CD4-positive, alpha-beta T cell treated with Interleukin-21 for 1 hour (primary cell): ENCODE results near the gene KAZN.

ENCODE experiments used
- DNase-seq: peaks from one replicate; pipeline ENCODE4 v3.0.0-alpha.2; 2020

The KAZN gene

DNA sequence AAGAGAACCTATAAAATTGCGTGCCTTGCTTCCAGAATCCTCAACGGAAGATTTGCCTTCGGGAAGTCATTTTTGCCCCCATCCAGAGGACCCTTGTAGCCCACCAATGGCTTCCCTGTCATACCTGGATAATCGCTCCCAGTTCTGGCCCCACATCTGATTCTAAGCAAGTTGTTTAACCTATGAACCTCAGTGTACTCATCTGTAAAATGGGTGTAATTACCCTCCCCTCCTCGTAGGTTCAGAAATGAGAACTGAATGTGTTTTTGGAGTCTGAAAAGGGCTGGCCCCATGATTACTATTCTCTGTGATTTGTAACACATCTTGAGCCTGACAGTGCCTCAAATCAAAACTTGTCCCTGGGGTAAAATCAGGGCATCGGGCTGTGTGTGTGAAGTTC is 473.5 kb downstream of the KAZN start:
- no peak for DNase-seq

DNA sequence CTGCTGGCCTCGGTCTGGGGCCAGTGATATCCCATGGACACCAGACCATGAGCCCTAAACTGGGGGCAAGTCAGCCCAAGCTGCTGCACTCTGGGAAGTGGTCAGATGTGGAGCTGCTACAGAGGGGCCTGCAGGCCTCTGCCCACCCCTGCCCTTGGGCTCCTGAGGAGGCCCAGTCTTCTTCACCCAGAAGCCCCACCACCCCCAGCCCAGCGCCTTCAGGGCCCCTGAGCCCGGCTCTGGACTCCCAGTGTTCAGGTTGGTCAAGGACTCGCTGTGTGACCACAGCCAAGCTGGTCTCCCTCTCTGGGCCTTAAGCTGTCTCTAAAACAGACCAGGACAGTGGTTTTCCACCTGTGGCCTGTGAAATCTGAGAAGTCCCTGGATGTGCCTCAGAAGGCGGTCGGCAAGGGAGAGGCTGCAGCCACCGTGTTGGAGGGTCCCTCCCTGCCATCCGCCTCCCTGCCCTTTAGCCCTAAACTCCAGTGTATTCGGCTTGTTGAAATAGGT is 475.4 kb downstream of the KAZN start:
- no peak for DNase-seq

DNA sequence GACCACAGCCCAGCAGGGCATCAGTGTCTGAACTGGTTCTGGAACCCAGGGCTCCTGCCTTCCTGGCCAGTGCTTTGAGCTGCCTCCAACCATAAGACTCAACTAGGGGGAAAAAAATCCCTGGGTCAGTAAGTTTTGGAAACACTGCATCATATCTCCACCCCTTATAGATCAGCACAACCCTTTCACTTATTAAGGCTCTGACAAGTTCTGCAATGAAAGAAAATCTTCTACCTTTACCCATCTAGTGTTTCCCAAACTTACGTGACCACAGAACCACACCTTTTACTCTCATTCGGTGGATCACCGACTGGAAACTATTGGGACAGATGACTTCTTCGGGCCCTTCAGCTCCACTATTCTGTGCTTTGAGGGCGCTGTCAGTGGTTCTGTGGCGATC is 476.7 kb downstream of the KAZN start:
- DNase-seq: no peak

DNA sequence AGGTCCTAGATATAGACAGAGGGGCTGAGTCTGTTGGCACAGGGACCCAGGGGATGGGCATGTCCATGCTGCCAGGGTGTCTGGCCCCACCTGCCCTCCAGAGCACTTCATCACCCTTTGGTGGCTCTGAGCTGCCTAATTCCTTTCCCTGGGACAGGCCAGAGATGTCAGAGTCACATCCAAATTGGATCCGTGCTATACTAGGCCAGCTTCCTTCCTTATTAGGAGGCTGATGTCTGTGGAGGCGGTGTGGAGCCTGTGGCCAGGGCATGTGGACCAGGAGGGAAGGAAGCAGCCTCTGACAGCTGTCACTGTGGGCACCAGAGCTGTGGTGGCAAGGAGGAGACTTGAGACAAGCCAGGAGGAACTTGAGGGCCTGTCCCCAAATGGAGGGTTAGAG is 477.3 kb downstream of the KAZN start:
- DNase-seq: no peak

DNA sequence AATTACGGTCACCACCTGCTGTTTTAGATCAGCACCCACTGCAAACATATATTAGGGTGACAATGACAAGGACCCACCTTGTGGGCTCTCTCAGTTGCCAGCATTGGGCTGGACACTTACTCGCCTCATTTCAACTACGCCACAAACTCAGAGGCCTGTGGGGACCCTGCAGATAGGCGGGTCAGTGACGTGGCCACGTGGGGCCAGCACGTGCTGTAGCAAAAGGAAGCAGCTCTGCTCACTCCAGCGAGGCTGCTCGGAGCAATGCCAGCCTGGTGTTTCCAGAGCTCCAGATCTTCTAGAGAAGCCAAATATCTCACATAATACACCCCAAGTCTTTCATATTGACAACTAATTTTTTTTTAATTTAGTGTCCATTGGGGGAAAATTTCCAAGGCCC is 478.3 kb downstream of the KAZN start:
- DNase-seq: no peak

DNA sequence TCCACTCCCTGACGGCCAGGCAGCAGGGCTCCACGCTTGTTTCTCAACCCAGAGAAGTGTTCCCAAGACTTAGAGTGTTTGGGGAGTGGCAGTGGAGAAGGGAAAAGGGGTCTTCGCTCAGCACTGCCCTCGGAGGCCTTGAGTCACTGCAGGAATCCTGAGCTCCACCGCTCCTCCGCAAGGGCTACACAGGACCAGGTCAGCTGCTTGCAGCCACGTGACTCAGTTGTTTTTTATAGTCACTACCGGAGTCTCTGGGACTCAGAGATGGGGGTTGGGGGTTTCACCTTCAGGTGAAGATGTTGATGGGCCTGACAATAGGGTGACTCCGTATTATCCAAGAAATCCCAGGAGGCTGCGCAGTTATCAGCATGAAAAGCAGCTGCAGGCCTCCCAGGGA is 478.9 kb downstream of the KAZN start:
- no peak for DNase-seq

DNA sequence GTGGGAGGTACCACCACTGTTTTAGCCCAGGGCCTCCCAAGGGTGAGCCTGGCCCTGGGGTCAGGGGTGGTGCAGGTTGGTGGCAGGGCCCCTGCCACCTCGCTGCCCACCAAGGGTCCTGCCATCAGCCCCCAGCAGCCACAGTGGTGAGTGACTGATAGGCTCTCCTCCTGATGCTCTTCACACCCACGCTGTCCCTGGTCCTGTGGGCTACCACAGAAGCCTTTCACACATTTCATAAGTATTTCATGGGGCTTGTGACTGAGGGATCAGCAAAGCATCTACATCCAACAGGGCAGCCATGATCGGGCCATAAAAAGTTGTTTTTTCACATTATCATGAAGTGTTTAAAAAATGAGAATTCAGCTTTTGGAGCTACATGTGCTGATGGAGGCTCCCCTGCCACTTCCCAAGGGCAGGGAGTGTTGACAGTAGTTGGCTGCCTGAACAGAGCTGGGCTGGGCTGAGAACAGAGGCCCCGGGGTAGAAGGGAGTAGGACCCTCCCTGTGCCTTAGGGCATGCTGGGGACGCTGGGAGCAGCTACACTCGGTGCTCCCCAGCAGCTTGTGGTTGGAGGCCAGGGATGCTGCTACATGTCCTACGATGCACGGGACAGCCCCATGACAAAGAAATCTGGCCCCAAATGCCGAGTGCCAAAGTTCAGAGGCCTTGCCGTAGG is 482.0 kb downstream of the KAZN start:
- peak; percentile 11 for DNase-seq

DNA sequence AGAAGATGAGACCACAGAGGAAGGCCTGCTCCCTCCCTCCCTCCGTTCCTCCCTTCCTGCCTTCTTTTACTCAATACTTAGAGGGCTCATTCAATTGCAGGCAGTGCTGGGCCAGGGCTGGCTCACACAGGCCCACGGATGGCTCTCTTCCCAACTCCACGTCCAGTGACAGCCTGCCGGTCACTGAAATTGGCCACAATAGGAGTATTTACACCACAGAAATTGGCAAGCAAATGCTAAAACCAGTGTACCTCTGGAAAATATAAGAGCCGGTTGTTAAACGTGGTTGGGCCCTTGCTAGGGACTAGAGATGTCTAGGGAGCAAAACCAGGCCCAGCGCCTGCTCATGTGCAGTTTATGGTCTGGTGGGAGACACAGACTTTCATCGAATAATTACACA is 482.6 kb downstream of the KAZN start:
- DNase-seq: no peak

DNA sequence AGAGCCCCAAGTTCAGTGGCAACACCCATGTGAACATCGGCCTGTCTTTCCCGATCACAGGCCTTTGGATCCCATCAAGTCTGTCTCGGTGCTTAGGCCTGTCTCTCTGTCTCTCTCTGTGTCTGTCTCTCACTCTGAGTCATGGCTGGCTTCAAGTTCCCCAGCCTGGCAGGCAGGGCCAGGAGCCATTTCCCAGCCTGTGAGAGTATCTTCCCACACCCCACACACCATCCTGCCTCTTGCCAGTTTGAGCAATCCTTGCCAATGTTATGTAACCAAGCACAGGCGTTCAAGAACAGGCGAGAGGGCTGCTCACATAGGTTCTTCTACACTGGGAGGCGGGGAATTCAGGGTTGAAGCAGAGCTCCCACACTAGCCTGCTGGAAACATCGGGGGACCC is 485.1 kb downstream of the KAZN start:
- DNase-seq: no peak

DNA sequence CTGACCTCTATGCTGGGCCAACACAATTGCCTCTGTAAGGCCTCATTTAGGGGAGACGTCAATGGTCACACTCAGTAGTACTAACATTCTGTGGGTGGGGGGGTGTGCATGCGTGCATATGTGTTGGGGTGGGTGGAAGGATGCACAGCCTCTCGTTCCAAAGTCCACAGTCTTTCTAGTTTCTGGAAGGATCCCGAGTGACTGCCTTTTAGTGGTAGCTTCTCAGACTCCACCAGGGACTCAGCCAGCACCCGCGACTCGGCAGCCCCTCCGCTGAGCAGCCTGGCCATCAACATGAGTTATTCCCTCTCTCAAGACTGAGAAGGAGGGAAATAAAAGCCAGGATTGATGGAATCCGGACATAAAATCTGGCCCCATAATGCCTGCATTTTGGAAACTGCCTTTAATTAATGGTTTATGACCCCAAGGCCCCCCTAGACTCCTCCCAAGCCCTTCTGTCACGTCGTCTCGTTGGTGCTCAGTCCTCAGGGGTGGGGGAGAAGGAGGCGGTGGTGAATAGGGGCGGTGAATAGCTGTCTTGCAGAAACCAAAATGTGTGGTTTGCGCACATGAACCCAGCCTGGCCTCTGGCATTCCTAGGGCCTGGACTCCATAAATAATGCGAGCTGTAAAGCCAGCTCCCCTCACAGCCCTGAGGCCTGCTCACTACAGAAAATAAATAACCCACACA is 489.9 kb downstream of the KAZN start:
- no peak for DNase-seq

DNA sequence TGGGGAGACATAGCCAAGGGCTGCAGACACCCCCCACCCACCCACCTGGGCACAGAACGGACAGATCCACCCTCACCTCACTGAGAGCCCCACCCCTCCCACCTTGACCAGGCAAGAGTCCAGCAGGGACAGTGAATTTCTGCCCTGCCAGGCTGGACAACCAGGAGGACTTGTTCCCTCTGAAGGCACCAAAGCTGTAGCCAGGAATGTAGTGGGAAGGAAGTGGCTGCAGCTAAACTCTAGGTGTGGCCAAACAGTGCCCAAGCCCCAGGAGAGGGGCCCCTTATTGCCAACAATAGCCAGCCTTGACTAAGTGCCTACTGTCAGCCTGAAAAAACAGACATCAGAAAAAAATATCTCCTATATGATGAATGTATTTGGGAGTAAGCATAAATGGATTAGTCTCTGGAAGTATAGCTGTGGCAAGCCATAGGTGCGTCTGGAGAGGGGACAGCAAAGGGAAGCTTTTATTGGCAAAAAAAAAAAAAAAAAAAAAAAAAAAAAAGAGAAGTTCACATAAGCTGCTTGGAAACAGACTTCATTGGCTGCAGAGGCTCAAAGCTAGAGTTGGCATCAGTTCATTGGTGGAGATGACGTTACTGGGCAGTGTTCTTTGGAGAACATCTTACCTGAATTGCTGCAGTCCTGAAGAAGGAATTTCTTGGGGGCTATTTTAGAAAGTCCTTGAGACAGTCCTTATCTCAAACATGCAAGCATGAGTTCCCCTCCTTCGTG is 490.9 kb downstream of the KAZN start:
- no peak for DNase-seq

DNA sequence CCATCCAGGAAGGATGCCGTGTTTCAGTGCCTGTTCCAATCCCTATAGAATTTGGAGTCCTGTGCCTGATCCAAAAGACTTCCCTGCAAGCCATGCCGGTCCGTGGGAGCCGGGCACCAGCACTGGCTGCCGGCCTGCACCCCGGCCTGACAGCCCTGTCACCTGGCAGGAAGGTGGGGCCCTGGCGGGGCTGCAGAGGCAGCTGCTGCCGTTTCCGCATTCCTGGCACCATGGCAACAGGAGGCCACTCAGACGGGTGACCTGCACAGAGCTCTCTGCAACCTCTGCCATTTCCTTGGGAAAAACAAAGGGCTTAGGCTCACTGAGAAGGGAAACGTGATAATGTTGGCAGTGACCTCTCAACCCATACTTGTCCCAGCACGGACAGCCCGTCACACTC is 491.9 kb downstream of the KAZN start:
- DNase-seq: no peak

DNA sequence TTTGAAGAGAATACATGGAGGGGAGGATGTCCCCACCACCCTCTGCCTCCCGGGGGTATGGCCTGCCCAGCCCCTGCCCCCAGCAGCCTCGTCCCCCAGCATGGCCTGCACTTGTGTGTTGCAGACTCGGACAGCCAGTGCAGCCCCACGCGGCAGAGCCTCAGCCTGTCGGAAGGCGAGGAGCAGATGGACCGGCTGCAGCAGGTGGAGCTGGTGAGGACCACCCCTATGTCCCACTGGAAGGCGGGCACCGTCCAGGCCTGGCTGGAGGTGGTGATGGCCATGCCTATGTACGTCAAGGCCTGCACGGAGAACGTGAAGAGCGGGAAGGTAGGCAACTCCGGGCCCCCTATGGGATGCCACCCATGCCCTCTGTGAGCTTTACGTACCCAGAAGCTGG is 495.6 kb downstream of the KAZN start:
- DNase-seq: no peak

DNA sequence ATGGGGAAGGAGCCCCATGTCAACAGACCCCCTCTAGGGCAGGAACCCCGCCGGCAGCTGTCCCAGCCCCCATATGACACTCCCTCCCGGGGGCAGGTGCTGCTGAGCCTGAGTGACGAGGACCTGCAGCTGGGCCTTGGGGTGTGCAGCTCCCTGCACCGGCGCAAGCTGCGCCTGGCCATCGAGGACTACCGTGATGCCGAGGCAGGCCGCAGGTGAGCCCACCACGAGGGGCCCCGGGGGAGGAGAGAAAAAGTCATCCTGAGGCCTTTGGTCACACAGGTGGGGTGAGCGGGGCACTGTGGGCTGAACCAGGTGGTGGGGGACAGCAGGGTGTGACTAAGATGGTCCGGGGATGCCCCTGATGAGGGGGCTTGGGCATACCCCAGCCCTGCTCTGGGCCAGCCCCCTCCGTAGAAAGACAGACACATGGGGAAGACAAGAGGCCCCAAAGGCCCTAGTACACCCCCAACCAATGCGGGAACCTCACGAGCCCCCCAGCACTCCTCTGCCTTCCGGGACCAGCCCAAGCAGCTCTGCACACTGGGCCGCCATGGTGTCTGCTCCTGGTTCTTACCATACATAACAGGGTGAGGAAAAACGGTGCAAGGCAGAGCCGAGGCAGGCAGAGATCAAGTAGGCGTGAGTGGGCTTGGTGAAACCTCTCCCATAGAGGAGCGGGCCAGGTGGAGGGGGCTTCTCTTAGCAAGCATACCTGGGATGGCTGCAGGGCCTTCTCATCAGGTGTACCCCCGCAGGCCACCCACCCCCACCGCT is 496.4 kb downstream of the KAZN start:
- no peak for DNase-seq

DNA sequence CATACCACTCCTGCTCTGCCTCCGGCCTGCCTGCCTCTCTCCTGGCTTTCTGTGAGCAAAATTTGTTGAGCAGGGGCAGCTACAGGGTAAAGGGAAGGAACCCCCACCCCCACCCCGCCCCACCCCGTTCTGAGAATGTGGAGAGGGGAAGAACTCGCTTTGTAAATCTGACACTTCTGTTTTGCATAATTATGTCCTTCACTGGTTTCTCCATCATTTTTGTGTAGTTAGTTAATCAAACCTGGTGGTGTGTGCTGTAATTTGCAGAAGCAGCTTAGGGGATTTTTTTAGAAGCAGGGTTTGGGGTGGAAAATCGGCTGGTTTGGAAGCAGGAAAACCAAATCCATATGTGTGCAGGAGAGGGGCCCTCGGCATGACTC is 497.0 kb downstream of the KAZN start:
- DNase-seq: no peak

DNA sequence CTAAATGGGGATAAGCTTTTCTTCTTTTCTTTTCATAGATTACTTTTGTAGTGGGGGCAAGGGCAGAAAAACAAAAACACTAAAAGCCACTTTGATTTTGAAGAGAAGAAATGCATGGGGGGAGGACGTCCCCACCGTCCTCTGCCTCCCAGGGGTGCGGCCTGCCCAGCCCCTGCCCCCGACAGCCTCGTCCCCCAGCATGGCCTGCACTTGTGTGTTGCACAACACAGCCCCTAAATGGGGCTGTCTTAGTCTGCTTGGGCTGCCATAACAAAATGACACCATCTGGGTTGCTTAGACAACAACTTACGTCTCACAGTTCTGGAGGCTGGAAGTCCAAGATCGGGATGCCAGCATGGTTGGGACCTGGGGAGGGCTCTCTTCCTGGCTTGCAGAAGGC is 497.8 kb downstream of the KAZN start:
- no peak for DNase-seq

DNA sequence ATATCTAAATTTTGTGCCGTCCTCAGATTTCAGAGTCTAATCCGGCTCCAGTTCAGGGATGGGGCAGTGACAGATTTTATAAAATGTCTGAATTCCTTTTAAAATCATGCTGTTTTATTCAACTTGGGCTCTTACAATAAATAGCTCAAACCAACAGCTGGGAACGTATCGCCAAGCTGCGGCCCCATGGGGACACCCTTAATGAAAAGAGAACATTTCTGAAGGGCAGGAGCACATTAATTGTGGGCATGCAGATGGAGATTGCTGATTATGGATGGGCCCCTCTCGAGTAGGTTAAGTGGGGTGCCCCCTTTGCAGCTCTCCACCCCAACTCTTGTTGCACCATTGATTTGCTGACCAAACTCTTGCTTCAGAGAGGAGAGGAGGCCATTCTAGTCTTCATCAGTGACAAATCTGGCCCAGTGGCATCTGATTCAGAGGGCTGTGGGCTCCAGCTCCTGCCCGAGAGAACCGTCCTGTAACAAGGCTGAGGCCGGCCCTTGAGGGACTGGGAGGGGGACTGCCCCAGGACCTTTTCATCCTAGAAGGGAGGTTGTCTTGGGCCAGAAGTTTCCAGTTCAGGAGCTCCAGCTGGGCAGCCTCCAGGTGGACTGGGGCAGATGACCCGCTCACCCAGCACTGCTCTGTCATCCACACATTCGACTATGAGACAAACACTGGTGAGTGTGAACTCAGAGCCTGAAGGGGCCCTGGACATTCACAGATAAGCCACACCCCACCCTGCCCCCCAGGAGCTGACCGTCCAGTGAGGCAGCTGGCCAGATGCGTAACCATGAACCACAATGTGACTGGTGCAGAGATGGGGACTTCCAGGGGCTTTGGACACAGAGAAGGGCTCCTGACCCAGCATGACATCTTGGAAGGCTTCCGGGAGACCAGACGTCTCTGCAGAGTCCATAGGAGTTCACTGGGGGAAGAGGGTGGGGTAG is 500.0 kb downstream of the KAZN start:
- DNase-seq: no peak

DNA sequence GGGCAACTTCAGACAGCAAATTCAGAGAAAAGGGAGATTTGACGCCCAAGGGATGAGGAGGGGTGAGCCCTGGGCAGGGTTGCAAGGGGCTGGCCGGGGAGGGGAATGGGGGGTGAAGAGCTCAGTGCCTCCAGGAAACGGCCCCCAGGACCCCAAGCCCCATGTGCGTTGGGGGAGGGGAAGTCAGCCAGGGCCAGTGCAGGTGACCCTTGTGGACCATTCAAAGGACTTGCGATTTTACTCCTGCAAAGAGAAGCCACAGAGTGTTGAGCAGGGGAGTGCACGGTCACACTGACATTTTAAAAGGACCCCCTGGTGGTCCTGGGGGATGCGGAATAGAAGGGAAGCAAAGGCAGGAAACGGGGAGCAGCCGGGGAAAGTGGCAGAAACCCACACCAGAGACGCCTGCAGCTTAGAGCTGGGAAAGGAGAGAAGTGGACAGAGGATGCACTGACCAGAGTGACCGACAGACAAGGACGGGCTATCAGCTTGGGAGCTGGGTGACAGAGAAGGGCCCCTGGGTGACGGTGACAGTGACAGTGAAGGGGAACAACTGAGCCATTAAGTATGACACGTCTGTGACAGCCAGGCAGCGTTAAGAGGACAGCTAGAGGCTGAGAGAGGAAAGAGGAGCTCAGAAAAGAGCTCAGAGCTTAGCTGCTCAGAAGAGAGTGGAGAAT is 501.1 kb downstream of the KAZN start:
- no peak for DNase-seq

DNA sequence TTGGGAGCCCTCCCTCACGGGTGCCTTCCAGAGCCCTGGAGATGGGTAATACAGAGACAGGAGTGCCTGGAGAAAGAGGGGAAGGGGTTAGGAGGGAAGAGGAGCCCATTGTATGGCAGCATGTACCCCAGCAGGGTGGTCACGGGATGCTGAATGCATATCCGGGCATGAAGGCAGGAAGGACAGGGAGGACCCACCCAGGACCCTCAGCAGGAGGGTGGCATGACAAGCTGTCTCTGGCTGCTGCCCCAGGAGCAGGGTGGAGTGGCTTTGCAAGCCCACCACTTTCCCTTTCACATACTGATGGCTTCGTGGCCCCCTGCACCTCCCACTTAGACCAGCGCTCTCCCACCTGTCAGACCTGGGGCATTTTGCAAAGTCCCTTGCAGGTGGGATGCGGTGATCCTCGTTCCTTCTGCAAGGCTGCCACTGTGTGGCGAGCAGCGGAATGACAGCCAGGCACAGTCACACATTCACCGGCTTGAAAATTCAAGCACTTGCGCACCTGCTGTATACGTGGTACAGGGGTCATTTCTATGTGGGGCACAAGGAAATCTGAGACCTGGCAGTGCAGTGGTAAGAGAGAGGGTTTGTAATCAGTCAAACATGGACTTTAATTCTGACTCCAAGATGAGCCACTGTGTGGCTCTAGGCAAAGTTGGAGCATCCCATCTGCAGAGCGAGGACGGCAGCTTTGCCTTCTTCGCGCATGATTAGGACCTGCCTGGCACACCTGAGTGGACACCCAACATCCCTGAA is 501.8 kb downstream of the KAZN start:
- DNase-seq: peak; percentile 29

DNA sequence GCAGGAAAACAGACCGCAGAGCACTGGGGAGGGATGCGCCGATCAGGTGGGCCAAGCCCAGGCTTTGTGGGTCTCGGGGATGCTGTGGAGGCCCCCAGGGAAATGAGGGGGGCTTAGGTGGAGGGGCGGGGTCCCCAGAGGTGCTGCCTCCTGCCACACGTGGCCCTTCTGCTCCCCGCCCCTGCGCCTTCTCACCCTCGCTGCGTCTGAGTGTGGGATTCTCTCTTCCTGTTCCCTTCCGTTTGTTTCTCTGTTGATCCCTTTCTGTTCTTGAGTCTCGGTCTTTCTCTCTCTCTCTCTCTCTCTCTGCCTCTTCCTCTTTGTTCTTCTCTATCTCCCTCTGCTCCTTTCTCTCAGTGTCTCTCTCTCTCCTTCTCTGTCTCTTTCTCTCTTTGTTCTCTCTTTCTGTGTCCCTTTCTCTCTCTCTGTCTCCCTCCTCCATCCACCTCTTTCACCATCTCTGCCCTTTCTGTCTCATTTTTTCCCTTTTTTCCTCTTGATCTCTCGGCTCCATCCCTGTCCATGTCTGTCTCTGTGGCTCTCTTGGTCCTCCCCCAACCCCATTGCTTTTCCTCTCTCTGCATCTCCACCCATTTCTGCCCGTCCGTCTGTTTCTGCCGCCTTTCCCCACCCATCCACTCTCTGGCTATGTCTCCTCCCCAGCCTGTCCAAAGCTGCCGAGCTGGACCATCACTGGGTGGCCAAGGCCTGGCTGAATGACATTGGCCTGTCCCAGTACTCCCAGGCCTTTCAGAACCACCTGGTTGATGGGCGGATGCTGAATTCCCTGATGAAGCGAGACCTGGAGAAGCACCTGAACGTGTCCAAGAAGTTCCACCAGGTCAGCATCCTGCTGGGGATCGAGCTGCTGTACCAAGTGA is 502.6 kb downstream of the KAZN start:
- no peak for DNase-seq
